GM19043 (cell line): ENCODE data around the gene INTS12.
"Not testable (repeated sequence)": the region's sequence is repeated elsewhere in the genome, so short reads cannot be mapped to it uniquely, and the experiment has no call there.

Experiments
- ATAC-seq: cut with Tn5 transposase; IDR thresholded peaks from one replicate; pipeline ENCODE4 v1.9.1; 2021; ENCODE audit warnings: low read depth; ENCODE audit not compliant: unreplicated experiment

The INTS12 gene, protein sequence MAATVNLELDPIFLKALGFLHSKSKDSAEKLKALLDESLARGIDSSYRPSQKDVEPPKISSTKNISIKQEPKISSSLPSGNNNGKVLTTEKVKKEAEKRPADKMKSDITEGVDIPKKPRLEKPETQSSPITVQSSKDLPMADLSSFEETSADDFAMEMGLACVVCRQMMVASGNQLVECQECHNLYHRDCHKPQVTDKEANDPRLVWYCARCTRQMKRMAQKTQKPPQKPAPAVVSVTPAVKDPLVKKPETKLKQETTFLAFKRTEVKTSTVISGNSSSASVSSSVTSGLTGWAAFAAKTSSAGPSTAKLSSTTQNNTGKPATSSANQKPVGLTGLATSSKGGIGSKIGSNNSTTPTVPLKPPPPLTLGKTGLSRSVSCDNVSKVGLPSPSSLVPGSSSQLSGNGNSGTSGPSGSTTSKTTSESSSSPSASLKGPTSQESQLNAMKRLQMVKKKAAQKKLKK

DNA sequence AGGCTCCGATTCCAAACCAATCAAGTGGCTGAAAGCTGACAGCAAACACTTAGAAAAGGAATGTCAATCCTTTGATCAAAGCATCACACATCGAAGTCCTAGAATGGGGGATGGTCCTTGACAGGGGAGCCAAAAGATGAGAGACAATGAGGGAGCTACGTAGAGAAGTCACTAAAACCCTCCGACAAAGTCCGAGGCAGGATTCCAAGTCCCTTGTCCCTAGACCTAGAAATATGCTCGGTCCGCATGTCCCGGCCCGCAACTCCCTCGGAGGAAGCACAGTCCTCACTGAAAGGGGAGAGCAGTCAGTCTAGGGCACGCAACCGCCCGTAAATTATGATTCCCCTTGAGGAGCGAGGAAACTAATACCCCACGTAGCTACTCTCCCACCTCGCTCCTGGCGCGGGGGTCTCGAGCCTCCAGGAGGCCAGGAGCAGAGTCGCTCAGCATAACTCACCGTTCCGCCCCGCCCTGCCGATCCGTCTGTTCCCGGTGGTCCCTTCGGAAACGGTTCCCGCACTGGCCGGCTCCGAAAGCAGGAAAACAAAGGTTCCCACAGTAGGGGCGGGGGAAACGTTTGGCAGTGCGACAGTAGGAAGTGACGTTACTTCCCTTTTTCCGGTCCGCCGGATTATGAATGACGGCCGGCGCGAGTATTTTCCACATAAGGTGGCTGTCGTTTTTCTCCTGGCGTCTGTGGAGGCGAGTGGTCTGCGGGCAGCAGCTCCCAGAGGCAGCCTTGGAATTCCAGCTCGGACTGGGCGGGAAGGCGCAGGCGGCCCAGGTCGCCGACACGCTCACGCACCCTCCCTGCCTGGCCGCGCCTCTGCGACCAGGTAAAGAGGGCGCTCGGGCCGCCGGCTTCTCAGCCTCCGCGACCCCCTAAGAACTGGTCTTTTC, at the start of gene INTS12, which contains the start of gene GSTCD:
TSS of gene INTS12 (minus strand) at position 509 of the 900 bp plus-strand sequence. CDS start 8,684 bp downstream, outside the sequence.
TSS of gene GSTCD (plus strand) at position 604 of the 900 bp plus-strand sequence. CDS start 8,830 bp downstream, outside the sequence.
- ATAC-seq: peak; percentile 70

DNA sequence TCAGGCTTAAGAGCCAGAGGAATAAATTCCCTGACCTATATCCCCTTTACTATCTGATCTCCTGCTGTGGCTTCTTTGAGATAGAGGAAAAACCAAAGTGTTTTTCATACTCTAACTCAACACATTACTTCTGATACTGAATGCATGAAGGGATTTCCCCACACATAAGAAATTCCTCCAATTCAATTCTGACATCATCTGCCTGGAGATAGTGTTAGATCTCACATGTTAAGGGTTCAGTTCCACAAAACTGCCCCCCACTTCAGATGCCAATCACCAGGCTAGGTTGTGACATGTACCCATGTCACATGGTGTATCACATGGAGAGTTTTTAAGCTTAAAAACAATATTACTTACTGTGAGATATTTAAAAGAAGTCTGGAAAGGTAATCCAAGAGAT, 46.9 kb upstream of the INTS12 start:
- no peak for ATAC-seq

DNA sequence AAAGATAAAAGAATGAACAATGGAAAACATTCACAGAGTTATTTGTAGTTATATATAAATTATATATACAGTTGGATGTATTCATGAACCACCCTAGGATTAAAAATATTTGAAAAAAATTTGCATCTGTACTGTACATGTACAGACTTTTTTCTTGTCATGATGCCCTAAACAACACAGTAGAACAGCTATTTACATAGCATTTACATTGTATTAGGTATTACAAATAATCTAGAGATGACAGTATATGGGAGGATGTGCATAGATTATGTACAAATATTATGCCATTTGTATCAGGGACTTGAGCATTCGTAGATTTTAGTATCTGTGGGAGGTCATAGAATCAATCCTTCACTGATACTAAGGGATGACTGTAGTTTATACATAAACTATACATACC, 44.9 kb upstream of the INTS12 start:
- no peak for ATAC-seq

DNA sequence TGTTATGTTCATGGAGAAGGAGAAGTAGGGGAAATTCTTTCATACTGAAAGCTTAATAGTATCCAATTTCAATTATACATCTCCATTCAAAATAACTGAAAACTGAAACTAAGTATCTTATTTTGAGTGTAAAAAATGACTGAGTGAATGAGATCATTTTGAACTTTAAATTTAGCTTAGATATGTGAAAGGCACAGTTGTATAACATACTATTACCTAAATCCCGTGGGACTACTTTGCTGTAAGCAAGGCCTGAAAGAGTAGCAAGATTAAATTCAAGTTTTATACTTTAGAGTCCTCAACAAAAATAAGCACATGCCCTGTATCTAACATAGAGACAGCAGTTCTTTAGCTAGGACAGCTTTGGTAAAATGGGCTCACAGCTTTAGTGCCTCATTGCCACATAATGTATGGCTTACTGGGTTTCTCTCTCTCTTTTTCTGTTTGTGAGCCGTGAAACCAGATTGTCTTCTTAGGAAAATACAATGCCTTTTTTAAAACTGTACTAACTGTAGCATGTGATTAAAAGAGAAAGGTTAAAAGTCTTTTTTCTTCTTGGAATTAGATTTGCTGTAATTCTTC, 43.3 kb upstream of the INTS12 start:
- ATAC-seq: no peak

DNA sequence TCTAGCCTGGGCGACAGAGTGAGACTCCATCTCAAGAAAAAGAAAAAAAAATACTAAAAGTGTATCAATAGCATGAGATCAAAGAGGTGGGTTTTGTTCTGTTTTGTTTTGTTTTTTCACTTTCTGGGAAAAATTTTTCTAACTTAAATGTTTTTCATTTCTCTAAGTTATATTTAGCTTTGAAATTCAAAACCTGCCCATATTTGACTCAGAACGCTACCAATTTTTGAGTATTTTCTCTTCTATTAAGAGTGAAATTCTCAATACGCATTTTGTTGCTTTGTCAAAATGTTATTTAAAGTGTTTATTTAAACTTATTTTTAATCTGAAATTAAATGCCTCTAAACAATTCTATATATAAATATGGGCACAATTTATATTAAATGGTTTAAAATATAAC, 39.7 kb upstream of the INTS12 start:
- no peak for ATAC-seq

DNA sequence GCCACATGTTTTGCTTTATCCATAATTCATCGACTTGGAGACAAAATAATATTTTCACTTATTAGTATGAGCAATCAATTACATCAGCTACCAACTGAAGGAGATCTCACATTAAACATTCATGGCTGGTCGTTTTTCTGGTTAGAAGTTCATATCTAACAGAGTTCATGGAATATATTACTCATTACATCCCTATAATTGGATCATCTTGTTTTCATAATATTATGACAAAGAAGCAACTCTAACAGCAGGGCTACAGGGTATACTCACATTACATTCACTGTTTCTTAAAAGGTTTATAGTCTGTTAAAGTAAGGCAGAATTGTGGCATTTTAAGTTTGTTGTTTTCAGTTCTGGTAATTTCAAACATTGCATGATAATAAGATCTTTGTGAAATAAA, 33.1 kb upstream of the INTS12 start:
- no peak for ATAC-seq

DNA sequence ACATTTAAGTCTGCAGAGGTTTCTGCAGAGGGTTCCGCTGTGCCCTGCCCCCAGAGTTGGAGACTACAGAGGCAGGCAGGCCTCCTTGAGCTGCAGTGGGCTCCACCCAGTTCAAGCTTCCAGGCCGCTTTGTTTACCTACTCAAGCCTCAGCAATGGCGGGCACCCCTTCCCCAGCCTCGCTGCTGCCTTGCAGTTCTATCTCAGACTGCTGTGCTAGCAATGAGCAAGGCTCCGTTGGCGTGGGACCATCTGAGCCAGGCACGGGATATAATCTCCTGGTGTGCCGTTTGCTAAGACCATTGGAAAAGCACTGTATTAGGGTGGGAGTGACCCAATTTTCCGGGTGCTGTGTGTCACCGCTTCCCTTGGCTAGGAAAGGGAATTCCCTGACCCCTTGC, 26.7 kb upstream of the INTS12 start:
- not testable (repeated sequence) for ATAC-seq

DNA sequence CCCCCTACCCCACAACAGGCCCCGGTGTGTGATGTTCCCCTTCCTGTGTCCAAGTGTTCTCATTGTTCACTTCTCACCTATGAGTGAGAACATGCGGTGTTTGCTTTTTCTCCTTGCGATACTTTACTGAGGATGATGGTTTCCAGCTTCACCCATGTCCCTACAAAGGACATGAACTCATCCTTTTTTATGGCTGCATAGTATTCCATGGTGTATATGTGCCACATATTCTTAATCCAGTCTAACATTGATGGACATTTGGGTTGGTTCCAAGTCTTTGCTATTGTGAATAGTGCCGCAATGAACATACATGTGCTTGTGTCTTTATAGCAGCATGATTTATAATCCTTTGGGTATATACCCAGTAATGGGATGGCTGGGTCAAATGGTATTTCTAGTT, 21.4 kb upstream of the INTS12 start:
- not testable (repeated sequence) for ATAC-seq

DNA sequence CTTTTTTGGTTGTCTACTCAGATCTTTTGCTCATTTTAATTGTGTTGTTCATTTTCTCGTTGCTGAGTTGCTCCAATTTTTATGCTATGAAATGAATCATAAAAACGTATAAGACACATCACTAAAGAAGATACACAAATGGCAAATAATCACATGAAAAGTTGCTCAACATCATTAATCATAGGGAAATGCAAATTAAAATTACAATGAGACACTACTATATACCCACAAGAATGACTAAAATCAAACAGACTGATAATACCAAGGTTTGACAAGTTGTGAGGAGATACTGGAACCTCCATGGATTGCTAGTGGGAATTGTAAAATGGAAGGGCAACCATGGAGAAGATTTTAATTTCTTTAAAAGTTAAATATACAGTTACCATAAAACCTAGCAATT, 17.1 kb upstream of the INTS12 start:
- ATAC-seq: no peak

DNA sequence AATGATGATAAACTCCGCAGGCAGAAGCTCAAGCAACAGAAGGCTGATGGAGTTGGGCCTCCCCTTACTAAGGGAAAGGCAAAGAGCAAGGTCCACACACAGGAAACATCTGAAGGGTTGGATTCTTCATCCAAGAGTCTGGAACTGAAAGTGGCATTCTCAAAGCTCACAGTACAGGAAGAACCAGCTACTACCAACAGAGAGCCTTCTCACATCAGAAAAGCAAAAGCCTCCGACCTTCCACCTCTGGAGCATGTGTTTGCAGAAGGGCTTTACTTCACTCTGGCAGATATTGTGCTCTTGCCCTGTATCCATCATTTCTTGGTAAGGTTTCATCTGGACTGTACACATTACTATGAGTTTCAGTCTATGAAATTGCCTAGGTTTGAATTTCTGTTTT, 10.7 kb upstream of the INTS12 start:
- ATAC-seq: no peak

DNA sequence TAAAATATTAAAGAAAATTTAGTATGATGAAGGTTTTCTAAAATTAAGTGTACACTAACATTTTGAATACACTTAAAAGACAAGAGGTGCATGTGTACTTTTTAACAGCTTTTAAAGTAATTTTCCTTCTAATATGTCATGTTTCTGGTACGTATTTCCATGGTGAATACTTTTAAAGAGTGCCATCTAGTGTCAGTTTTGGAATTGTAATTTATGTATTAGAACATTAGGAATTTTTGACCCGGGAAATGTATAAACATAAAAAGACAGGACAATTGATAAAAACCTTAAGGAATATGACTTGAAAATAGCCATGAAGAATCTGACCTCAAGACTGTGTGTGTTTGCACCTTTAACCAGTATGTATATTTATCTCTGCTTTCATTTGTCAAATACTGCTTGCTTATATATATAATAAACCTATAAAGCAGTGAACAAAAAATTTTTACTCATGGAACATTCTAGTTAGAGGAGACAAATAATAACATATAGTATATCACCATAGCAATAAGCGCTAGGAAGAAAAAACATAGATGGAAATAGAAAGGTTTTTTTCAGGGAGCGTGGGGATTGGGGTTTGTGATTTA, 7.3 kb upstream of the INTS12 start:
- no peak for ATAC-seq

DNA sequence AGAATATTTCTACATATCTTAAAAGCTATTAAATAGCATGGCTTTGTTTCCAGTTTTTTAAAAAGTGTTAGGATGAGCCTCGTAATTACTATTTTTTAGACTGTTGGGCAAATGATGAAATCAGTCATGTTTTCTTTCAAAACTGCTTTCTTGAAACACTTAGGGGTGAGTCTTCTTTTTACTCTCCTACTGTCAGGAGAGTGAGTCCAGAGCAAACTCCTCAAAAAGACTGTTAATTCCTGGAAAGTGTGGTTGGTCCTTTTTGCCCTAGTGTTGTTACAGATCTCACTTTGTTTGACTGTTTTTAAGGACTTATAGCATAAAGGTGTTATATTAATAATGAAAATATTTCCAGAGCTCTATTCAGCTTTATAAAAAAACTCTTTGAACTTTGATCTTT, 6.4 kb upstream of the INTS12 start:
- no peak for ATAC-seq

DNA sequence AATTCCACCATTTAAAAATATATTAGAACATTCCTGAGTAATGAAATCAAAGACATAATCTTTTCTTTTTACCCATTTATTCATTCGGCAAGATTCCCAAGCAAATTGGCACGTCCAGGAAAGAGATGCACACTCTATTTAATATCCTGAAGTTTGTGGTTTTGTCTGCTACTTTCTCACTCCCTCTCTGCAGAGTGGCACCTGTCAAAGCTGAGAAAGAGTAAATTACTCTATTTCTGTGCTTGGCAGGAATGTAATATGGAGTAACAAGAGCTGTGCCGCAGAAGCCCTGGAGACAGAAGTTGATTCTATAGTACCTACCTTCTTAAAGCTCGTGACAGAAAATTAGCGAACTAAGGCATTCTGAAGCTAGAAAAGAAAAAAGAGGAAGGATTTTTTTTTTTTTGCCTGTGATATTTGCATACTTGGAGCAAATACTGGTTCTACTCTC, 5.6 kb upstream of the INTS12 start:
- ATAC-seq: peak; percentile 73

DNA sequence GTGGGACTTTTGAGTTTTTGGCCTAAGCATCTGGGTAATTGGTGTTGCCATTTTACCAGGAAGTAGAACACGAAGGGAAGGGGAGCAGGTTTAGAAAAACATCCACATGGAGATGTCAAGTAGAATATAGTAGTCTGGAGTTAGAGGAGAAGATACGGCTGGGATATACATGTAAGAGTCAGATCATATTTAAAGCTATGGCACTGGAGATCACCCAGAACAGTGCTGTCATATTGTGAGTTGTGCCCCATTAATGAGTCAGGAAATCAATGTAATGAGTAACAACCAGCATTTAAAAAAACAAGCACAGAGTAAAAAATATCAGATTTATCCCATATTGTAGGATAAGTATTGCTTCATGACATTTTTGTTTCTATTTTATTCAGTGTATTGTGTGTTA, 4.3 kb upstream of the INTS12 start:
- no peak for ATAC-seq

DNA sequence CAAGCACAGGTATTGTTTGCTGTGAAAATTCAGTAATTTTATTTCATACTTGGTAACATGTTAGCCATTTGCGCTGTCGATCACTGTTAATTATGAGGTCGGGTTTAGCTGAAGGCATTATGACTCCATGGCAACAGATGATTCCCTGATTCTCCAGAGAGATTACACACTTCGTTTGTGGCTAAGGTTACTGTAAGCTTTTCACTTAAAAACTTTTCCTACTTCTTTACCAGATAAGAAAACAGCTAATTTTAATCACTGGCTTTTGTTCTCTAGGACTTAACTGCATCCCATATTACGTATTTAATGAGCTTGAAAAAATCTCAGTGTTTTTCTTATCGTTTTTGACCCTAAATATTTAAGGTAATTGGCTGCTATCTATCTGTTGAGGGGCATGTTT, 2.2 kb upstream of the INTS12 start:
- ATAC-seq: no peak

DNA sequence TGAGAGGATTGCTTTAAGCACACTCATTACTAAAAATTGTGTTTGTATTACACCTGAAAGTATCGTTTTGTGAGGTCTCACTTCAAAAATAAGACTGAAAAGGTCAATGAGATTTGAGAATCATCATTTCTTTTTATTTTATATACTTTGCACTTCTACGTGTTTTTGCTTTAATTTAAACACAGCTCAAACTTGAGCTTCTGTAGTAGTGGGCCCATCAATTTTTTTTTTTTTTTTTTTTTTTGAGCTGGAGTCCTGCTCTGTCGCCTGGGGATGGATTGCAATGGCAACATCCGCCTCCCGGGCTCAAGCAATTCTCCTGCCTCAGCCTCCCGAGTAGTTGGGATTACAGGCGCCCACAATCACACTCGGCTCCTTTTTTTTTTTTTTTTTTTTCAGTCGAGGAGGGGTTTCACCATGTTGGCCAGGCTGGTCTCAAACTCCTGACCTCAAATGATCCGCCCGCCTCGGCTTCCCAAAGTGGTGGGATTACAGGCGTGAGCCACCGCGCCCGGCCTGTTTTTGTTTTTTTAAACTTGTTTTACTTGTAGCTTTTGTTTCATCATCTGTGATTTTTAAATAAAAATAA, 1.6 kb upstream of the INTS12 start:
- ATAC-seq: no peak

DNA sequence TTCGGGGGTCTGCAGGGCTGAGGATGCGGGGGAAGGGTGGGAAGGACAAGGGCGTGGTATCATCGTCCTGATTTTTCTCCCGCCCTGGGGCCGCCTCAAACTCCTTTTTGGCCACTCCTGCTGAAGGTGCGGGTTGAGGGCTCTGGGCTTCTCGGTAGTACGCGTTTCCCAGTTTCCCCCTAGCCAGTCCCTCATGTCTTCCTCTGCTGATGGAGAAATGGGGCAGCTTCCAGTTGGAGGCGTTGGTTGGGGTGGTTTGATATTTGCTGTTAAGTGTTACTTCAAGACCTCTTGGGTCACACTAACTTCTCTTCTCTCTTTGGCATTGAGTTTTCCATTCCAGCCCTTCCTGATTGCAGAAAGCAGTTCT, 577 bp upstream of the INTS12 start:
- ATAC-seq: peak; percentile 21

DNA sequence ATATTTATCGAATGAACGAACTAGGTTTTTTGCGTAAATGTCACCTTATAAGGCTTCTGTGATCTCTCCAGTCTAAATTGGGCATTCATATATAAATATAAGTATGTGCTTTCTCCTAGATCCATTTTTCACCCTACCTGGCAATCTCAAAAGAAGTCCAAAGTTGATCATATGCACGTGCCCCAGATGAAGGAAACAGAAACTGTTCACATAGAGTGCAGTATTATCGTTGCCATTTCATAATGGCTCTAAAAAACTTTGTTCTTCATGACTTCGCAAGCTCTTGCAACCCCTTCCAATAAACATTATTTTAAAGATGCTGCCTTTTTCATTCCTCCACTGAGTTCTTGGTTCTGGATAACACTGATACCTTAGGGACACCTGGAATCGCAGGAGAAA, 708 bp downstream of the INTS12 start:
- ATAC-seq: no peak

DNA sequence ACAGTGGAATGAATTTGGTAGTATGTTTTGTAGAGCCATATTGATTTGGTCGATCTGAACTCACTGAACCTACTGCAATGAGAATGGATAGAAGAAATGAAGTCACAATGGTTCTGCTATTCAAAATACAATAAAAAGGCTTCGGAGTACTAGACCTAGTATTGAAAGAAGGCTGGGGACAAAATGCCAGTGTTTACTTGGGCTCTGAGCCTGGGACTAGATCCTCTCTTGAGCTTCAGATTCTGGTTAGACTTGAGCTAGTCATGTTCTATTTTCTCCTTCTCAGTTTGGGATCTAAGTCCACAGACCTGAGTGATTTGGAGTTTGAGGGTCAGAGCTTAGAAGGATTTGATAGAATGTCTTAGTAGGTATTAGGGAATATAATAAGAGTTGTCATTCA, 9.9 kb downstream of the INTS12 start:
- no peak for ATAC-seq

DNA sequence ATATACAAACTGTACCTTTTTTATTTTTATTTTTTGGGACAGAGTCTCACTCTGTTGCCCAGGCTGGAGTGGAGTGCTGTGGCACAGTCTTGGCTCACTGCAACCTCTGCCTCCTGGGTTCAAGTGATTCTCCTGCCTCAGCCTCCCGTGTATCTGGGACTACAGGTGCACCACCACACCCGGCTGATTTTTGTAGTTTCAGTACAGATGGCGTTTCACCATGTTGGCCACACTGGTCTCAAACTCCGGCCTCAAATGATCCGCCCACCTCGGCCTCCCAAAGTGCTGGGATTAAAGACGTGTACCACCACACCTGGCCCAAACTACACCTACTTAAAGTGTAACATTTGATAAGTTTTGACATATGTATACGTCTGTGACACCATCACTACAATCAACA, 12.7 kb downstream of the INTS12 start:
- ATAC-seq: not testable (repeated sequence)
